AG08396 (cell line): ENCODE data around the gene C14orf180.

ENCODE experiments used
- DNase-seq: peaks from one replicate; pipeline ENCODE4 v3.0.0; 2012; ENCODE audit warnings: low spot score, mixed read lengths

C14orf180 gene

DNA sequence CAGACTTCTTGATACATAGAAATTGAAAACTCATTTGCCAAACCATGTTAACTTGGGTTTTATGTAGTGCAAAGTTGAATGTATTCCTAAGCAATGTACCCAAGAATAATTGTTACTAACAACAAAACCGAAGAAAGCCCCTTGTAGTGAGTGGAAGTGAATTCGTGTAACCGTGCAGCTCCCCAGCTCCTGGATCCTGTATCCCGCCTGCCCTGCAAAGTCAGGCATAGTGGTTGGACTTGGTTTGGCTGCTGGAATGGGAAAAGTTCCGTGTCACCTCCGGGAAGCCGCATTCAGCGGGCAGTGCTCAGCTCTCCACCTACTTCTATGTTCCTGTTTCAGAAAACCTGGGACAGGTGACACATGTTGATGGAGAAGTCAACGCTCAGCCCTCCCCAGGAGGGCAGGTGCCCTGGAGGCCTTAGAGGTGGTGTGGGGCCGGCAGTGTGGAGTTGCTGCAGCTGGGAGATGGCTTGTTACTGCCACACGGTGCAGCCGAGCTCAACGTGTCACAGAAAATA lies 29.2 kb upstream of the C14orf180 start:
- DNase-seq = no peak

DNA sequence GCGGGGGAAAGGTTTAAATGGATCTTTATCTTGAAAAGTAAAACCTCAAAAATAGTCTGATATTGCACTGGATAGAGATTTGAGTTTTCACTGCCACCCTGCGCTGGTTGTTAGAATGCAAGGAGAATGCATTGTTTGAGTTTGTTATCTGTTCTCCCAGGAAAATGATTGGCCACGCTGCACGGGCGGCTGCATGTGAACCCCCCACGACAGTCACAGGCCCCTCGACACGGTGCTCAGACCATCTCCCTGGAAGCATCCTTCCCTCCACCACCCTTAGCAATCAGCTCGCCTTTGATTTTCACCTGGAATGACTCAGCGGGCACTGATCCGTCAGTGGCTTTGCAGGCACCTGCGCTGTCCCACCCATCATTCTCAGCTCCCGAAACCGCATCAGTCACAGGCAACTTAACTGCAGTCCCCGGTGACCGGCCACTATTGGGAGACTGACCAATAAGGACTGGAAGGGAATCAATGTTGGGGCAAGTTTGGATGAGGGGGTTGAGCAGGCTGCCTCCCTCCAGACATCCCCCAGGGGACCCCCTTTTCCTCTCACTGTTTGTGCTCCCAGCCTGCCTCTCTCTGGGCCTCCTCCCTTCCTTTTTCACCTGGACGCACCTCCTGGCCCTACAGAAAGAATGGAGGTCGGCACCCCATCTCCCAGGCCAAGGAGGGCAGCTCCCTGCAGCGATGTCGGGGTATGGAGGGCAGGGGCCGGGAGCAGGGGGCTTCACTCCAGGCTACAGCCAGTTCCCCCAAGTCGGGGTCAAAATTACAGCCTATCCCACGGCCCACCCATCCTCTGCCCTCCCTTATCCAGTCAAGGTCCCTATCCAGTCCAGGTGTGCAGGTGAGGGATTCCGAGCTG lies 28.5 kb upstream of the C14orf180 start:
- no peak for DNase-seq

DNA sequence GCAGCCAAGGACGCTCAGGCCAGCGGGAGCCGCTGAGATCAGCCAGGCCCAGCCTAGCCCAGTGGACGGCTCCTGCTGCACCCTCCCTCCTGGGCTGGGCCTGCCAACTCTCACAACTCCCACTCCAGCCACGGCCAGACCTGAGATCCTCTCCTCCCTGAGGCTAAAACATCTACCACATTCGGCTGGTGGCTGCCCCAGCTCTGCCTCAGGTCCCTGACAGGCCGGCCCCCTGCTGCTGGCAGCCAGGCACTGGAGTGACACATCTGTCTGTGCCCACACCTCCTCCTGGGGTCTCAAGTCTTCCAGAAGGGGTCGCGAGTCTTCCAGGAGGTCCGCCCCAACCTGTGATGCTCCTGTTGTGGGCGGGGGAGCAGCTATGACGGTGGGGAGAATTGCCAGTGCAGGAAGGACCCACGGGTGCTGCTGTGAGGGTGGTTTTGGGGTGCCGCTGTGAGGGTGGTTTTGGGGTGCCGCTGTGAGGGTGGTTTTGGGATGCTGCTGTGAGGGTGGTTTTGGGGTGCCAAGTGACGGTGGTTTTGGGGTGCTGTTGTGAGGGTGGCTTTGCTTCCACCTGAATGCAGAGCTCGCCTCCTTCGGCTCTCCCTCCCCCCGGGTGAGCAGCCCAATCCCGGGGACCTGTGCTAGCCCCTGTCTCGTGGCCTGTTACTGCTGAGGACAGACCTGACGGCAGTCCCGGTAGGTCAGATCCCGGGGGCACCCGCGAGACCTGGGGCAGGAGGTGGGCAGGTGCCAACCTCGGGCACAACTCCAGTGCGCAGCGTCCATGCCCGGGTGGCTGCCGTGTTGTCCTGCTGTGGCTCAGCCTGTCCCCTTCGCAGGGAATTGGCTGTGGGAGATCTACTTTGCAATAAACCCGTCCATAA lies 27.5 kb upstream of the C14orf180 start:
- no peak for DNase-seq

DNA sequence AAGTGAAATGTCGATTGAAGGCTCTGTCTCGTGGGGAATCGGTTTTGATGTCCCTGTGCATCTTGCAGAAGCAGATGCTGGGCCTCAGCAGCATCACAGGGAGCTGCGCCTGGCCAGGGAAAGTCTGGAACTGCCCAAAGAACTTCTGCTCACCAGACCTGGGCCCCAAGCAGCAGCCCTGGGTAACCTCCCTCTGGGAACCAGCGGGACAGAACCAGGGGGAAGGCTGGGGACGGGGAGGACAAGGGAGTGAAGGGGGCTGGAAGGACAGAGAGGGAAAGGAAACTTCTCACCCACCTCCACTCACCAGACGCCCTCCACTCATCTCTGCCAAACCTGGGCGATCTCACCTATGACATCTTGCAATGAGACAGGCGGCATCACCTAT lies 26.8 kb upstream of the C14orf180 start:
- DNase-seq = no peak

DNA sequence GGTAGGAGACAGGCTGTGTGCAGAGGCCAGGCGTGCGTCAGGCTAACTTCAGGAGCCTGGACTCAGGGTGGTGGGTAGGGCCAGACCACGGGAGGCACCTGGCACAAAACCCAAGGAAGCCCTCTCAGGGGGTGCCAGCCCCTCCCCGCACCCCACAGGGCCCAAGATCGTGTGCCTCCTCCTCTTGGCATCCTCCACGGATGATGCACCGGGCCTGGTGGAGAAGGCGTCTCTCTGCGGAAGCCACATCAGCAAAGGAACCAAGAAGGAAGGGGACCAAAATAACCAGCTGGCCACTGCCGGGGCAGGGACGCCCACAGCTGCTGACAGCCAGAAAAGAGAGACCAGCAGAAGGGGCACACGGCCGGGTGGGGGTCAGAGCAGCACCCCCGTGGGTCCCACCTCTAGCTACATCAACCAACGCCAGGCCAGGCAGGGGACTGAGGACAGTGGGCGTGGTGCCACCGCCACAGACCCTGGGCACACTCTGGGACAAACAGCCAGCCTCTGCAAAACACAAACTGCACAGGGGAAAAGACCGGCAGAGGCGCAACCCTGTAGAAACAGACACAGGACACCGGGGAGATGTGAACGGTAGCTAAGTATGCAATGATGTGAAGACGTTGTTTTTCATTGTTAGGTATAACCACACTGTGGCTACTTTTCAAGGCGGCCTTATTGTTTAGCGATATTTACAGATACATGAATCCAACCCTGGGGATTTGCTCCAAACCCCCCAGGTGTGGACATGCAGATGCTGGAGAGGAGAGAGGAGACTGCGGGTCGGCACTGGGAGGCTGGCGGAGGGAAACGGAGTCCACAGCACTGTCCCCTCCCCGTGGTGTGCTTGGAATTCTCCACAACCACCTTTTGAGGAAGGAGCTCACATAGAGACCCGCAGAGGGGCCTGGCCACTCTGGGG lies 26.1 kb upstream of the C14orf180 start:
- no peak for DNase-seq

DNA sequence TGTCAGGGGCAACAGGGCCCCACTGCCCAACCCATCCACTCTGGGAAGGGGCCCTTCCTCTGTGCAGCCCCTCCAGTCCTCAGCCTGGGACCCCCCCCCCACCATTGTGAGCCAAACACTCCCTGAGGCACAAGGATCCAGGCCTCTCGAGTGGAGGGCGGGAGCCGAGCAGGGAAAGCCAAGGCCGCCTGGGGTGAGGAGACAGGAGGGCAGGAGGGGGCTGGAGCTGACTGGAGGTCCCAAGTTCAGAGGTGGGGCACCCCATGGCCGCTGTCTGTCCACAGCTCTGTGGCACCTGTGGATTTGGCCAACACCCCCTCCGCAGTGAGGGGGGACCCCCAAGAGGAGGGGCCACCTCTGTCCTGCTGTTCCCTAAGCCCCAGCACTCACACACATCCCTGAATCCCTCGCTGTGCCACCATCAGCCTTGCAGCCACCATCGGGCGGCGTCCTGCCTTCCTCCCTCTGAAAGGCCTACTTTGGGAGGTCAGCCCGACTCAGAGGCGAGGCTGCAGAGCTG lies 25.4 kb upstream of the C14orf180 start:
- DNase-seq = no peak

DNA sequence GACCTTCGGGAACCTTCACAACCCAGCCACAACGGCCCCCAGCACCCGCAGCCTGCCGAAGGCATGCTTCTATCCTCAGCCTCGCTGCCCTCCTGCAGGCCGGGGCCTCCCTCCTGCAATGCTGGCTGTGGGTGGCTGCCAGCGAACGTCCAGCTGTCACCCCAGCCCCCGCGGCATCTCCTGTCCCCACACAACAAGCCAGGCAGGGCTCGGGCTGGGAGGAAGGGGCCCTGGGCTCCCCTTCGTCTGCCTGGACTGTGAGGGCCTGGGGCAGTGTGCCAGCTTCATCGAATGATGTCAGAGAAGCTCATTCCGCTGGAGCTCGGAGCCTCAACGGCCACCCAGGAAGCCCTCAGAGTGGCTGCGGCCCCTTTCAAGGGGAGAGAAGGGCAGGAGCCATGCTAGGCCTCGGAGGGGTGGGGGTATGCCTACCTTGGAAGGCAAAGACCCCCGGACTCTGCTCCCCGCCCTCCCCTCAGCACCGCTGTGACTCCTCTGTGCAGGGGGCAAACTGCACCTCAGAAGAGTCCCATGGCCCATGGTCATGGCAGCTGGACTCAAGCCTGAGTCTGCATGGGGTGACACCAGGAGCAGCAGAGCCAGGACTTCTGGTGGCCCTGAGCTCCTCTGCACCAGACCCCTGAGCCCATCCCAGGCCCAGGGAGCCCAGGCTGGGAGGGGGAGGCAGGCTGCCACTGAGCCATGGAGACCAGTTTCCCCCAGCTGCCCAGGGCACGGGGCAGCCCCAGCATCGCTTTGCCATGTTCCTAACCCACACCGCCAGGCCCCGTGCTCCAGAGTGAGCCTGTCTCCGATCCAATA lies 24.7 kb upstream of the C14orf180 start:
- no peak for DNase-seq

DNA sequence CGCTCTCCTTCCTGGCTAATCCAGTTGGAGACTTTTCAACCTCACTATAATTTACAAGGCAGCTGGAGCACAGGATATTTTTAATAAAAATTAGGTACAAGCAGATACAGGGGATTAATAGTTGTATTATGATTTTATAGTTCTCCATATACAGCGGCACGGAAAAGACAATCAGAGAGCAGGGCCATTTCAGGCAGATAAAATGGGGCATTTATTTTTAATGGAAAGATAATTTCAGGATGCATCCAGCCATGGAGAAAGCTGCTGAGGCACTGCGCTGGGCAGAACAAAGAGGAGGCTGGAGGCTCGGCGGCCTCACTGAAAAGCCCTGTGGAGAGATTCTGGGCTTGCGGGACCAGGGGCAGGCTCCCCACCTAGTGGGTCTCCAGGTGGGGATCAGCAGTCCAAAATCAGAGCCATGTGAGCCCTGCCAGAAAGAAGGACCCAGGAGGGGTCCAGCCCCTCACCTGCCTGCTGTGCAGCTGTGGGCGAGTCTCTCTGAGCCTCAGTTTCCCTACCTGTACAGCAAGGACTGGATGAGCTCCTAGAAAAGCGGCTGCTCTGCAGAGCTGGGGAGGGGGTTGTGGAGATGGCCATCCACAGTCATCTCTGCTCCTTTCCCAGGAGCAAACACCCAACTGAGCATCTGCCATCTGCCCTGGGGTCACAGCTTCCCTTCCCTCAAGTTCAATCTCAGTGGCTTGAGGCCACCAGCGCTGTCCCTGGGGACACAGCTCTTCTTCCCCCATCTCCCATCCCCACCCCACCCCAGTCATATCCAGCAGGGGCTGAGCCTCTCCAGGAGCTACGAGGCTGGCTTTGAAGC lies 23.9 kb upstream of the C14orf180 start:
- no peak for DNase-seq

DNA sequence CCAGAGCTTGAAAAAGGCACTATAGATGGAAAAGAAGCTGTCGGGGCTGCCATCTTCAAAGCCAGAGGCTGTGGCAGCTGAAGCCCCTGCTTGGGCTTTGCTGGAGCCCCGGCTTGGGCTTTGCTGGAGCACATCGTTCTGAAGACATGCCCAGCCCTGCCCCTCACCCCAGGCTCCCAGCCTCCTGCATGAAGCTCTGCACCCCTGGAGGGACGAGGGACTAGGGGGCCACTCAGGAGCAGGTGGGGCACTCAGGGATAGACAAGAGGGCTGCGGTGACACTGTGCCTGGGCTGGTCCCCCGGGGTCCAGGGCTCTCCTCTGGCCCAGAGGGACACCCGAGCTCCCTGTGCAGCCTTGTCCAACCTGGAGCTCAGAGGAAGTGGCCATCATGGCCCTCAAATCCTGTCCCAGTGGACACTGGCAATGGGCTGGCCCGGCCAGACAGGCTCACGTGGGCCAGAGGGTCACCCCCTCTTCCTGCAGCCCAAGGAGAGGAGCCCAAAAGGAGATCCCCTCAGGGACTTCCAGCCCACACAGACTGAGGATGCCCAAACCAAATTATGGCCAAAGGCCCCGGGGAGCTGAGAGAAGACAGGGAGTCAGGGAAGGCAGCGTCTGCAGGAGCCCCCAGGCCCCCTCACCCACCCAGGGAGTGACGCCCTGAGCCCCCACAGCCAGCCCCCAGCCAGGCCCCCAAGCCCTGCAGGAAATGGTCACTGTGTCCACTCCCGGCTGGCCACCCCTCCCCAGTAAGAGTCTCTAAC lies 23.1 kb upstream of the C14orf180 start:
- DNase-seq = no peak

DNA sequence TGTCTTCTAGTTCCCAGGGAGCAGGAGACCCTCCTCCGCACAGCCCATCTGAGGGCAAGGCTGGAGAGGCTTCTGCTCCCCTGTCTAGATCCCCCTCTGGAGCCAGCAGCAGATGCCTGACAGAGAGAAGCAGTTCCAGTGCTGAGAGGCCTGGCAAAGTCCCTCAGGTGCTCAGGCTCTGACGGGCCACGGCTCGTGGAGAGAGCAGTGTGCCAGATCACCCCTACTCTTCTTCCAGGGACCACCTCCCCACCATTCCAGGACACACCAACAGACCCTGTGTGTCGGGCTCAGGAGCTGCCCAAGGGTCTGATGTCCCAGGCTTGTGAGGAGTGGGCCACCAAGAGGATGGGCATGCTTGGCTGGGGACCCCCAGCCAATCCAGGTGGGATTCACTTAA lies 22.5 kb upstream of the C14orf180 start:
- no peak for DNase-seq

DNA sequence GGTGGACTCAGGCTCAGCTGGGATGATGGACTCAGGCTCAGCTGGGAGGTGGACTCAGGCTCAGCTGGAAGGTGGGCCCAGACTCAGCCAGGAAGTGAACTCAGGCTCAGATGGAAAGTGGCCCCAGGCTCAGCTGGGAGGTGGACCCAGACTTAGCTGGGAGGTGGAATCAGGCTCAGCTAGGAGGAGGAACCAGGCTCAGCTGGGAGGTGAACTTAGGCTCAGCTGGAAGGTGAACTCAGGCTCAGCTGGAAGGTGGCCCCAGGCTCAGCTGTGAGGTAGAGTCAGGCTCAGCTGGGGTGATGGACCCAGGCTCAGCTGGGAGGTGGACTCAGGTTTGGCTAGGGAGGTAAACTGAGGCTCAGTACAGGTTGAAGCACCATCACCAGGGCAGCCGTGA lies 21.8 kb upstream of the C14orf180 start:
- DNase-seq = no peak

DNA sequence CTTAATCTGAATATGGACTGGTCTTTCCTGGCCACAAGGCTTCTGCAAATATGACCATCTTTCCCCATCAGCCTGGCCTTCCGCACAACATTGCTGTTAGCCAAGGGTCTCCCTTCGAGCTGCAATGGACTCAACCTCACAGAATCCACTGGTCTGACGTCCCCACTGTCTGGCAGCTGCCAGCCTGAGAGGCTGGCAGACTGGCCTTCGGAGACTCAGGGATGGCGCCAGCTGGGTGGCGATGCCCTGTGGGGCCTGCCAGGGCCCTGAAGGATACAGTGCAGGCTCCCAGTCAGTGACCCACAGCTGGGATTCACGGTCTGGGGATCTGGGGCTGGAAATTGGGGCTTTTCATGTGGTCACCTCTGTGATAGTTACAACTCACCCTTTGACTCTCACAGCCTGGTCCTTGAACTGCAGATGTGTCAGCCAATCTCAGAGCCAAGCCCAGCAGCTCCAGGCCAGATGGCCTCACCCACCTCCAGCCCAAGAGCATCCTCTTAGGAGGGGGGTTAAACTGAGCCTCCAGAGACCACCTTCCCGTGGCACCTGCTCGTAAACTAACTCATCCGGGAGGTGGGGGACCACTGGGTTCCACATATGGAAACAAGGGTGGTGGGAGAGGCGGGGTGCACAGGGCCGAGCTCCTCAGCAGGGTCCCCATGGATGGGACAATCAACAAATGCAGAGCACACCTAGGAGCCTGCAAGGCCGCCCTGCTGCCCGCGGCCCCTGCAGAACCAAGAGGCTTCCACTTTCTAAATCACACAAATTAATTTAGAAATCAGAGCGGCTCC lies 21.1 kb upstream of the C14orf180 start:
- no peak for DNase-seq

DNA sequence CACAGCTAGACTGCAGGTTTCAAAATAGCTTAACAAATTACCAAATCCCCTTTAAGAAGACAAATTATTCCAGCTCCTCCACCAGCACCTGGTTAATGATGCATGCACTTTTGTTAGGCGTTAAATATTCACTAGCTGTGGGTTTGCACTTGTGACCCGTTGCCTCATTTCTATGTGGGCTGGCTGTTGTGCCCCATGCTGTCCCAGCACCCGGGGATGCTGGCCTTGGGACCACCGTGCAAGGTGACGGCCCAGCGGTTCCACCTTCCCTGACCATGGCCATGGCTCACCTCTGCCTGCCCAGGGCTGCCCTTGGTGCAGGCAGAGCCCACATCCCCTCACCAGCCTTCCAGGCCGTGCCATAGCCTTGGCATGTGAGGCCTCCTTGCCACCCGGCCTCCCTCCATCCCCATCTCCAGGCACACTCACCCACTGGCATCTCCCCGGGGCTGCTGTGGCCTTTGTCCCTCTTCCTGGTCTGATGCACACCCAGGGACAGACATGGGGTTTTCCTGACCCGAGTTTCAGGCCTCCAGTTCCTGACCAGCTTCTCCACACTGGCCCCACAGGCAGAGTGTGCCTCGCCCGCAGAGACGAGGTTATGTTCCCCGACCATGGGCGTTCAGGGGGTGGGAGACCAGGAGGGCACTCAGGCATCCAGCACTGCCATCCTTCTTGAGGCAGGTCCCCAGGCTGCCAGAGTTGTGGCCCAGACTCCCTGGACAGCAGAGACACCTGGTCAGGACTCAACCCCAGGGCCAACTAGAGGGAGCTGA lies 20.3 kb upstream of the C14orf180 start:
- DNase-seq = no peak

DNA sequence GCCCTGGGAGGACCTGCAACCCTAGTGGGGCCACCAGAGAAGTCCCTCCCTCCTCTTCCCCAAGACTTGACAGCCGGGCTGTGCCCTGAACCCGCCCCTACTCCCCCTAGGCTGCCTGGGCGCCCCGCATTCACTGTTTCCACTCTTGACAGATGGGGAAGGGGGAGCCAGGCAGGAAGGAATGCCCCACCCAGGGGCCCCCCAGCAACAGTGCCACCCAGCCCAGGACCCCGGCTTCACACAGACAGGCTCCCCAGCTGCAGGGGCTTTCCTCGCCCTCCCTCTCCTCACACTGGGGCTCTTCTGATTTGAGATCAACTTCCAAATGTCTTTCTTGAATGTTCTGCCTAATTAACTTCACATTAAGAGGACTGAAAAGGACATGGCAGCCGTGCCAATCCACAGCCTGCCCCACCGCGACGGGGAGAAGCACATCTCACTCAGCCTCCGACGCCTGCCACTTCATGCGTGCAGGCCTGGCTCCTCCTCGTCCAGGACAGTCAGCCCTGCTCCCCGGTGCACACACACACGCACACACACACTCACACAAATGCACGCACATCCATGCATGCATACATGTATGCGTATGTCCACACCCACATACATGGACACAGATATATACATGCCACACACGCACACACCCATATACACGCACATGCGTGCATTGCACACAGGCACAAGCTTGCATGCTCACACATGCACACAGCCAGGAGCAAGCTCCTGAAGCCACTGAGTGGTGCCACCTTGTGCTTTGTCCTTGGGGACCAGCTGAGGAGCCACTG lies 19.6 kb upstream of the C14orf180 start:
- no peak for DNase-seq

DNA sequence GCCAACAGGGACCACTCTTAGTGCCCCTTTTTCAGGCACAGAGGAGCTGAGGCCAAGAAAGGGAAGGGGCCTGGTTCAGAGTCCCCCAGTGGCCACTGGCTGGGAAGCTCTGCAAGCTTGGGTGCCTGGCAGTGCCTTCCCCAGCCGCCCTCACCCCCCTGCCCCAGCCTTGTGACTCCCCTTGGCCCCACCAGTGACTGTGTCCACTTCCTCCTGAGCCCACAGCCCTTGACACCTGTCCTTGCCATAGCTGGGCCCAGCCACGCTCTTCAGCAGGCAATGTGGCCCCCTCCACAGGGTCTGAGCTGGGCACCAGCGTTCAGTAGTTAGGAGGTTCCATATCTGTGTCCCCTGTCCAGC lies 19.0 kb upstream of the C14orf180 start:
- DNase-seq = no peak

DNA sequence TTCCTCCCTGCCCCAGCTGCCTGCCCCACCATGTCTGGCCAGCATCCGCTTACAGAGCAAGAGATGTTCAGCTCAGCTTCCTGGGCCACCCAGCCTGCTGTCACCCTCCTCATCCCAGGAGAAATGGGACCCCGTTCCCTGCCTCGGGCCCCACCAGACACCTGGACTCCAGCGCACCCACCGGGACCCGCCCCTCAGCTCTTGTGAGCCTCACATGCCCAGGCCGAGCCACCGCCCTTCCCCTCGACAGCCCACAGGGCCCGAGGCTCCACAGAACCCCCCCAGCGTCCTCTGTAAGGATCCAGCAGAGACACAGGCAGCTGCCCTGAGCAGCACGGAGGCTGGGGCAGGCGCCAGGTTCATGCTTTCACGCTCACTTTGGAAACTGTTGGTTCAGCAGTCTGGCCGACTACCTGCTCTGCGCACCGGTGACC lies 18.4 kb upstream of the C14orf180 start:
- no peak for DNase-seq
